HEK293T (cell line): Measurements from ENCODE around the gene TSPAN10.

Source experiments
- ARNT ChIP-seq: fragments of 450-650 bp; IDR thresholded peaks from 2 replicates; pipeline ENCODE4 v1.6.1; 2017; ENCODE audit warnings: mild to moderate bottlenecking
- BHLHE40 ChIP-seq: fragments of 450-650 bp; IDR thresholded peaks from 2 replicates; pipeline ENCODE4 v1.6.1; 2016; ENCODE audit warnings: mild to moderate bottlenecking, moderate library complexity, borderline replicate concordance
- ELF4 ChIP-seq: fragments of 450-650 bp; IDR thresholded peaks from 2 replicates; pipeline ENCODE4 v1.6.1; 2017; ENCODE audit warnings: antibody characterized with exemption
- FOXA1 ChIP-seq: fragments of 450-650 bp; IDR thresholded peaks from 2 replicates; pipeline ENCODE4 v1.6.1; 2016; ENCODE audit warnings: mild to moderate bottlenecking
- FOXM1 ChIP-seq: fragments of 450-650 bp; IDR thresholded peaks from 2 replicates; pipeline ENCODE4 v1.6.1; 2017; ENCODE audit warnings: mild to moderate bottlenecking, borderline replicate concordance
- HDGF ChIP-seq: fragments of 450-650 bp; IDR thresholded peaks from 2 replicates; pipeline ENCODE4 v1.6.1; 2017; ENCODE audit warnings: antibody characterized with exemption, borderline replicate concordance
- LEF1 ChIP-seq: fragments of 450-650 bp; IDR thresholded peaks from 2 replicates; pipeline ENCODE4 v1.6.1; 2017; ENCODE audit warnings: mild to moderate bottlenecking, borderline replicate concordance
- PKNOX1 ChIP-seq: fragments of 450-650 bp; IDR thresholded peaks from 2 replicates; pipeline ENCODE4 v1.6.1; 2016
- SP1 ChIP-seq: fragments of 450-650 bp; IDR thresholded peaks from 2 replicates; pipeline ENCODE4 v1.6.1; 2017
- SUZ12 ChIP-seq: fragments of 450-650 bp; IDR thresholded peaks from 2 replicates; pipeline ENCODE4 v1.6.1; 2016; ENCODE audit warnings: mild to moderate bottlenecking
- TARDBP ChIP-seq: fragments of 450-650 bp; IDR thresholded peaks from 2 replicates; pipeline ENCODE4 v1.6.1; 2016
- ZNF384 ChIP-seq: fragments of 450-650 bp; IDR thresholded peaks from 2 replicates; pipeline ENCODE4 v1.6.1; 2016

- no peak for TF ChIP-seq HDGF
- TF ChIP-seq SP1, result no peak
- no peak for TF ChIP-seq FOXA1
- no peak for TF ChIP-seq ARNT
- TF ChIP-seq ZNF384, result no peak
- no peak for TF ChIP-seq PKNOX1
- TF ChIP-seq BHLHE40, result no peak
- no peak for TF ChIP-seq LEF1
- TF ChIP-seq TARDBP, result no peak
- TF ChIP-seq FOXM1, result no peak
- TF ChIP-seq ELF4, result no peak
- no peak for TF ChIP-seq SUZ12
Measured at GRCh38 chr17:81690066-81690465, 53.1 kb downstream of the TSPAN10 start.
